Neutrophil (primary cell): ENCODE measurements around the gene SLC7A8.
A peak's percentile ranks its signal among the peaks of the same experiment; 100 is the strongest.

Experiments
- H3K27ac ChIP-seq: fragments of 200-600 bp; sonication (generic); 2 replicates; pipeline ENCODE4 v1.5.1; 2016; ENCODE audit warnings: mild to moderate bottlenecking, moderate library complexity
- H3K27me3 ChIP-seq: fragments of 200-600 bp; sonication (generic); 2 replicates; pipeline ENCODE4 v1.6.0; 2016; ENCODE audit warnings: mild to moderate bottlenecking
- H3K36me3 ChIP-seq: fragments of 200-600 bp; sonication (generic); 2 replicates; pipeline ENCODE4 v1.5.1; 2017
- H3K4me1 ChIP-seq, 2 experiments: fragments of 200-600 bp in 1 of 2; sonication (generic) in 1 of 2; 1 replicate in 1 of 2; 2 replicates in 1 of 2; pipeline versions ENCODE4 v1.5.1 to v1.6.1; 2013 to 2016; ENCODE audit warnings: low read depth in 1 of 2, low read length in 1 of 2, mild to moderate bottlenecking in 1 of 2, moderate library complexity in 1 of 2; ENCODE audit not compliant: control insufficient read depth in 1 of 2, insufficient read depth in 1 of 2
- H3K4me3 ChIP-seq, 2 experiments: fragments of 200-600 bp in 1 of 2; sonication (generic) in 1 of 2; 1 replicate in 1 of 2; 2 replicates in 1 of 2; pipeline ENCODE4 v1.5.1; 2013 to 2016; ENCODE audit warnings: low read depth in 1 of 2, low read length in 1 of 2, mild to moderate bottlenecking in 1 of 2, moderate library complexity in 1 of 2
- H3K9me3 ChIP-seq: fragments of 200-600 bp; sonication (generic); 2 replicates; pipeline ENCODE4 v1.5.1; 2016
- TF ChIP-seq, protein P1 (sequence below): fragments of 200-600 bp; sonication (generic); IDR thresholded peaks from 2 replicates; pipeline ENCODE4 v1.5.1; 2016; ENCODE audit warnings: antibody characterized with exemption

SLC7A8 gene

DNA sequence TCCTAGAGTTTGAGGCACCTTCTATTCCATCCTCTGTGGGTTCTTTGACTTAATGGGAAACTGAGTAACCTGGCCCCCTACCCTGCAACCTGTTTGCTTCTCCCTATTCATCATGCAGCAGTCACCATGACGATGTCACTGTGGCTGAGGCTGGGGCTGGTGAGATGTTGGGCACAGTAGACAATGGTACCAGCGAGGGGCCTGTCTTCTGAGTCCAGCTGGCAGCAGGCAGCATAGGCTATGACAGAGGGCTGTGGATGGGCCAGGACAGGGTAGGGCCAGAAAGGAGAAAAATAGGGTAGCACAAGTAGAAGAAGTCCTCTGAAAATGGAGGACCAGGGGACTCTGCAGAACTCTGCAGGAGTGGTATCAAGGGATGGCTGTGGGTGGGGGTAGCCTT lies 80.7 kb downstream of the SLC7A8 start:
- H3K4me3 ChIP-seq = no peak overlapping the region
- H3K4me1 ChIP-seq = peaks cover 14 to 20% of the 10 kb centered on the region in 2 experiments
- H3K36me3 ChIP-seq = peaks cover 14% of the 10 kb centered on the region
- H3K27ac ChIP-seq = peak overlapping the region; percentile 55
- H3K27me3 ChIP-seq = no peaks in the 10 kb centered on the region
- TF ChIP-seq, protein P1, sequence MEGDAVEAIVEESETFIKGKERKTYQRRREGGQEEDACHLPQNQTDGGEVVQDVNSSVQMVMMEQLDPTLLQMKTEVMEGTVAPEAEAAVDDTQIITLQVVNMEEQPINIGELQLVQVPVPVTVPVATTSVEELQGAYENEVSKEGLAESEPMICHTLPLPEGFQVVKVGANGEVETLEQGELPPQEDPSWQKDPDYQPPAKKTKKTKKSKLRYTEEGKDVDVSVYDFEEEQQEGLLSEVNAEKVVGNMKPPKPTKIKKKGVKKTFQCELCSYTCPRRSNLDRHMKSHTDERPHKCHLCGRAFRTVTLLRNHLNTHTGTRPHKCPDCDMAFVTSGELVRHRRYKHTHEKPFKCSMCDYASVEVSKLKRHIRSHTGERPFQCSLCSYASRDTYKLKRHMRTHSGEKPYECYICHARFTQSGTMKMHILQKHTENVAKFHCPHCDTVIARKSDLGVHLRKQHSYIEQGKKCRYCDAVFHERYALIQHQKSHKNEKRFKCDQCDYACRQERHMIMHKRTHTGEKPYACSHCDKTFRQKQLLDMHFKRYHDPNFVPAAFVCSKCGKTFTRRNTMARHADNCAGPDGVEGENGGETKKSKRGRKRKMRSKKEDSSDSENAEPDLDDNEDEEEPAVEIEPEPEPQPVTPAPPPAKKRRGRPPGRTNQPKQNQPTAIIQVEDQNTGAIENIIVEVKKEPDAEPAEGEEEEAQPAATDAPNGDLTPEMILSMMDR = no peak
- no peaks in the 10 kb centered on the region for H3K9me3 ChIP-seq

DNA sequence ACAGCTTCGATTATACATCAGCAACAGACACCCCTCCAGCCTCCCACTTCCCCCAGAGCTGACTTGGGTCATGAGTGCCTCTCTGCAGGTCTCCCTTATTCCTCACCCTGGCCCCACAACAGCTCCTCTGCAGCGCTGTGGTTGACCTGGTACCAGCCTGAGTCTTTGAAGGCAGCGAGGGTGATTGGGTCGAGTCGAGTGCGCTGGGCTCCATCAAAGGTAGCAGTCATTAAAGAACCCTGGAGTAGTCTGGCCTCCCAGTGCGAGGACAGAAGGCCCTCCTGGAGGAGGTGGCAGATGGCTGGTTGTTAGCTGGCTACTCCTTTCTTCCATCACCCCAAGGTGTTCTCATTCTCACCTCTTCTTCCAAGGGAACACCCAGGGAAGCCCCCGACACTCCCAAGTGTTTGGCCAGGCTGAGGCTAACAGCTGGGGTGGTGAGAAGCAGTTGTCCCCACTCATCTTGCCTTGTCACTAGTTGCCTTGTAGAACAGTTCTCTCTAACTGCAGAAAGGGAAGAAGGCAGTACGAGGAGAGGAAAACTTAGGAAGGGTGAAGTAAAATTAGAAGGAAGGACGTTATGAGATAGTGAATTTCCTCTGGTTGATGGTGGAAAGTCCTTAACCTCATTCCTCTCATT lies 81.4 kb downstream of the SLC7A8 start:
- Histone ChIP-seq H3K36me3 (peaks cover 17% of the 10 kb centered on the region), H3K4me3 (no peak overlapping the region), H3K9me3 (no peaks in the 10 kb centered on the region), H3K27ac (peak overlapping the region; percentile 55), H3K4me1 (peaks cover 21 to 27% of the 10 kb centered on the region in 2 experiments), H3K27me3 (no peaks in the 10 kb centered on the region)
- TF ChIP-seq, protein P1 = no peak

DNA sequence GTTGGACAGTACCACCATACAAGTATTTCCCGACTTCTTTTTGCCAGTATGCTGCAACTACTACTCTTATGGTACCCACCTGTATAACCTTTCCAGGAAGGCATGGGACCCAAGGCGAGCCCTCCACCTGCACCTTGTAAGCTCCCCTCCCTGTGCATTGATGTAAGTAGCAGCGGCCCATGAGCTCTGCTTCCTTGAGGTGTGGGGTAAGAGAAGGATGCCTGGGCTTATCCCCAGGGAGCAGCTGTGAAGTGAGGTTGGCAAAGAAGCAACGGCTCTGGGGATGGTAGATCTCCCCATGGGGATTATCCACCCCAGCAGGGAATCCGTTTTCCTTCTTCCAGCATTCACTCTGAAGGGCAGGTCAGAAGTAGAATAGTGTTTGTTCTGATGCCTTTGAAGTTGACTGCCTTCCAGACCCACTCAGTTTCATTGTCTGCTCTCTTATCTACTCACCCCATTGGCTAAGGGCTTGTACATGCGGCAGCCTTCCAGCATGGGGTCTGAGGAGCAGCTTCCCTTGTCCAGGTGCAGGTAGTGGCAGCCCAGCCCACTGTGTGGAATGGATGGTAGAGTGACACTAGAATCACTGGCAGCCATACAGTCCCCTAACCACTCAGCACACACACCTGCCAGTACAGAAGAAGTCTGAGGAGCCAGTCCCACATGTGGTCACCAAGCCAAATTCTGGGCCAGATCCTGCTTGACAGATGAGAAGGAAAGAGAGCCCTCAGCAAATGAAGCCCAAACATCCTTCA lies 82.1 kb downstream of the SLC7A8 start:
- Histone ChIP-seq H3K4me1 (peaks cover 28 to 34% of the 10 kb centered on the region in 2 experiments), H3K4me3 (no peak overlapping the region), H3K9me3 (no peaks in the 10 kb centered on the region), H3K27me3 (no peaks in the 10 kb centered on the region), H3K27ac (peak overlapping the region; percentile 55), H3K36me3 (peaks cover 17% of the 10 kb centered on the region)
- TF ChIP-seq, protein P1 = no peak

DNA sequence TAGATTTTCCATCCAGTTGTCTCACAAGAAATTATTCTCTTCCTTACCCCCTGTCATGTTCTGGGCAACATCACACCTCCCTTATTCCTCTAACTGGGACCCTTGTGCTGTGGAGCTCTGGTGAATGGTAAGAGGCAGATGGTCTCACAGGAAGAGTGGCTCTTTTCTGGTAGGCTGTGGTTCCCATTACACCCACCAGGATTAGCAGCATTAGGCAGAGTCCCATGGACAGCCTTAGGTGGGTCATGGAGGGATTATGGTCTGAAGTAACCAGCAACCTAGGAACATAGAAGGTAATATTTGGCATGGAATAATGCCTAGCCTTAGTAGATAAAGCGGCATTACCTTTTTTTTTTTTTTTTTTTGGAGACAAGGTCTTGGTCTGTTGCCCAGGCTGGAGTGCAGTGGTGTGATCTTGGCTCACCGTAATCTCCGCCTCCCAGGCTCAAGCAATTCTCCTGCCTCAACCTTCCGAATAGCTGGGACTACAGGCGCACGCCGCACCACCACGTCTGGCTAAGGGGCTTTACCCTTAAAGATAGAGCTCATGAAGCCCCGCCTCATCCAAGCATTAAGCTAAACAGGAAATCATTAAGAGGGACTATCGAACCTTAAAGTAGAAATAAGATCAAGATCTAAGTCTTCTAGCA lies 84.1 kb downstream of the SLC7A8 start:
- peaks cover 17% of the 10 kb centered on the region for H3K36me3 ChIP-seq
- no peaks in the 10 kb centered on the region for H3K27me3 ChIP-seq
- no peak overlapping the region for H3K4me3 ChIP-seq
- H3K9me3 ChIP-seq = no peaks in the 10 kb centered on the region
- H3K4me1 ChIP-seq = peaks cover 37 to 43% of the 10 kb centered on the region in 2 experiments
- H3K27ac ChIP-seq = no peak overlapping the region
- TF ChIP-seq, protein P1 = no peak

DNA sequence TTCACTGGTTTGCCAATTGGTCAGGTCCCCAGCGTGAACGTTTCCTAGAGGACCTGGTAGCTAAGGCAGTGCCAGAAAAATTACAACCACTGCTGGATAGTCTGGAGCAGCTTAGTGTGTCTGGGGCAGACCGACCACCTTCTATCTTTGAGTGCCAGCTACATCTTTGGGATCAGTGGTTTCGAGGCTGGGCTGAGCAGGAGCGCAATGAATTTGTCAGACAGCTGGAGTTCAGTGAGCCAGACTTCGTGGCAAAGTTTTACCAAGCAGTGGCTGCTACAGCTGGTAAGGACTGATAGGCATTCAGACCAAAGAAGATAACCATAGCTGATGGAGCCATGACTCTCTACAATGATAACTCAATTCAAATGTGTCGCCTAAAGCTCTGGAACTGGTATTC lies 85.7 kb downstream of the SLC7A8 start:
- peaks cover 49 to 55% of the 10 kb centered on the region in 2 experiments for H3K4me1 ChIP-seq
- TF ChIP-seq, protein P1 = no peak
- no peak overlapping the region for H3K4me3 ChIP-seq
- H3K9me3 ChIP-seq = no peaks in the 10 kb centered on the region
- H3K27me3 ChIP-seq = no peaks in the 10 kb centered on the region
- H3K27ac ChIP-seq = peak overlapping the region; percentile 33
- peaks cover 24% of the 10 kb centered on the region for H3K36me3 ChIP-seq
